Endothelial cell of umbilical vein (primary cell): ENCODE measurements around the gene TP73. TPM values are rescaled to one million over a fixed set of nuclear protein-coding genes. Genes with fewer than 3 reads are reported as not detected.
A peak's percentile ranks its signal among the peaks of the same experiment; 100 is the strongest.

Source experiments
- BruUV-seq: library from RNA; stranded (reverse); fragments of 400-500 nt; replicated peaks from 2 replicates; lab custom pipeline; 2021; lab: Mats Ljungman, UMichigan
- CTCF ChIA-PET: fragments of 300-600, 350-600 bp; sonication (Branson Sonifier 250); formaldehyde crosslinking; loops from one replicate; lab custom pipeline; 2021; ENCODE audit warnings: antibody characterized with exemption, inconsistent platforms; lab: Charles Lee
- POLR2A ChIA-PET: fragments of 300-600, 350-600 bp; sonication (Branson Sonifier 250); formaldehyde crosslinking; loops from one replicate; lab custom pipeline; 2021; ENCODE audit warnings: antibody characterized with exemption, inconsistent platforms; lab: Charles Lee
- DNase-seq: peaks from one replicate; pipeline ENCODE4 v3.0.0-alpha.2; 2011; ENCODE audit warnings: low read depth, low spot score
- FAIRE-seq: peaks from 2 replicates; lab custom pipeline; 2011; peaks lifted over from hg19 to GRCh38; lab: Jason Lieb, UNC
- H2AFZ ChIP-seq: 2 replicates; pipeline ENCODE4 v1.6.0; 2012; ENCODE audit warnings: low read depth, low read length, control low read depth, inconsistent platforms
- H3K27ac ChIP-seq: 2 replicates; pipeline ENCODE4 v1.5.1; 2011; ENCODE audit warnings: low read depth, mild to moderate bottlenecking, control low read depth, low read length, moderate library complexity; ENCODE audit not compliant: insufficient read depth
- H3K27me3 ChIP-seq, 2 experiments: 2 replicates each; pipeline versions ENCODE4 v1.6.0 to v1.6.1; 2011; ENCODE audit warnings: low read length in 2 of 2, mixed read lengths in 1 of 2; ENCODE audit not compliant: control insufficient read depth in 2 of 2, insufficient read depth in 2 of 2
- H3K36me3 ChIP-seq, 2 experiments: 2 replicates in 1 of 2; 3 replicates in 1 of 2; pipeline ENCODE4 v1.5.1; 2011; ENCODE audit warnings: low read length in 2 of 2, mild to moderate bottlenecking in 1 of 2, moderate library complexity in 1 of 2; ENCODE audit not compliant: control insufficient read depth in 2 of 2, insufficient read depth in 2 of 2; ENCODE audit errors: extremely low read depth in 1 of 2
- H3K4me1 ChIP-seq: 3 replicates; pipeline ENCODE4 v1.5.1; 2011; ENCODE audit warnings: mild to moderate bottlenecking, low read length; ENCODE audit not compliant: control insufficient read depth, insufficient read depth; ENCODE audit errors: extremely low read depth
- H3K4me2 ChIP-seq: 2 replicates; pipeline ENCODE4 v1.6.1; 2011; ENCODE audit warnings: low read length, control low read depth, mixed read lengths; ENCODE audit not compliant: insufficient read depth
- H3K4me3 ChIP-seq, 3 experiments: fragments of 200-600 bp in 1 of 3; sonication (generic), shearing (Covaris generic) in 1 of 3; replicated peaks in 1 of 3; 2 replicates each; pipeline ENCODE4 v1.5.1; 2011 to 2016; ENCODE audit warnings: control low read depth in 3 of 3, low read length in 3 of 3, mild to moderate bottlenecking in 2 of 3, inconsistent platforms in 1 of 3, low read depth in 1 of 3, moderate library complexity in 1 of 3; ENCODE audit not compliant: insufficient read depth in 1 of 3
- H3K79me2 ChIP-seq: 2 replicates; pipeline ENCODE4 v1.6.0; 2012; ENCODE audit warnings: low read length, inconsistent platforms; ENCODE audit not compliant: control insufficient read depth, insufficient read depth
- H3K9ac ChIP-seq: replicated peaks from 2 replicates; pipeline ENCODE3; 2011; ENCODE audit warnings: low read length, control low read depth; ENCODE audit not compliant: insufficient read depth; ENCODE audit errors: extremely low read depth
- H3K9me1 ChIP-seq: replicated peaks from 3 replicates; pipeline ENCODE4 v1.6.0; 2011; ENCODE audit warnings: mild to moderate bottlenecking, low read length; ENCODE audit not compliant: control insufficient read depth, insufficient read depth; ENCODE audit errors: extremely low read depth
- H3K9me3 ChIP-seq: replicated peaks from 2 replicates; pipeline ENCODE4 v1.5.1; 2012; ENCODE audit warnings: low read length, inconsistent platforms; ENCODE audit not compliant: control insufficient read depth, insufficient read depth
- H4K20me1 ChIP-seq: replicated peaks from 2 replicates; pipeline ENCODE3; 2011; ENCODE audit warnings: mild to moderate bottlenecking, low read length; ENCODE audit not compliant: control insufficient read depth, insufficient read depth; ENCODE audit errors: extremely low read depth
- CTCF ChIP-seq, 2 donors: IDR thresholded peaks; 1 replicate in 1 of 2; 2 replicates in 1 of 2; pipeline ENCODE4 v1.5.1; 2011; ENCODE audit warnings: low read length in 2 of 2, mild to moderate bottlenecking in 2 of 2, moderate library complexity in 2 of 2, control low read depth in 1 of 2, inconsistent platforms in 1 of 2, low read depth in 1 of 2; ENCODE audit not compliant: insufficient read depth in 1 of 2; ENCODE audit errors: extremely low read depth in 1 of 2
- EZH2 ChIP-seq: IDR thresholded peaks from 2 replicates; pipeline ENCODE4 v1.6.1; 2012; ENCODE audit warnings: borderline replicate concordance, low read depth, mild to moderate bottlenecking, moderate library complexity, low read length, inconsistent platforms; ENCODE audit not compliant: severe bottlenecking
- FOS ChIP-seq: IDR thresholded peaks from 2 replicates; pipeline ENCODE4 v1.6.1; 2011; ENCODE audit warnings: mild to moderate bottlenecking, low read length, moderate library complexity, borderline replicate concordance; ENCODE audit not compliant: insufficient read depth
- GATA2 ChIP-seq: IDR thresholded peaks from 2 replicates; pipeline ENCODE4 v1.7.0; 2011; ENCODE audit warnings: low read depth, mild to moderate bottlenecking, moderate library complexity, mixed read lengths, low read length; ENCODE audit not compliant: insufficient read length, insufficient read depth
- JUN ChIP-seq: IDR thresholded peaks from 2 replicates; pipeline ENCODE4 v1.6.1; 2011; ENCODE audit warnings: borderline replicate concordance, low read depth; ENCODE audit not compliant: insufficient read length, insufficient read depth
- MAX ChIP-seq: IDR thresholded peaks from 2 replicates; pipeline ENCODE4 v1.6.1; 2011; ENCODE audit not compliant: insufficient read depth, insufficient read length
- MYC ChIP-seq: IDR thresholded peaks from one replicate; pipeline ENCODE4 v1.6.1; 2011; ENCODE audit warnings: mild to moderate bottlenecking, low read depth, low read length
- POLR2A ChIP-seq: IDR thresholded peaks from 2 replicates; pipeline ENCODE4 v1.6.1; 2012; ENCODE audit warnings: low read depth, mild to moderate bottlenecking, control low read depth, low read length
- POLR2AphosphoS5 ChIP-seq: IDR thresholded peaks from 2 replicates; pipeline ENCODE4 v1.6.1; 2012; ENCODE audit warnings: low read depth, mild to moderate bottlenecking, control low read depth, low read length, moderate library complexity; ENCODE audit not compliant: insufficient read depth
- dilution Hi-C: fragments of 300-500 bp; cut with MboI; formaldehyde crosslinking; loops from one replicate; pipeline ENCODE4 v1.15.0; 2019; ENCODE audit warnings: low sequenced_read_pairs; ENCODE audit not compliant: extremely low pct_ligation_motif_present
- intact Hi-C: fragments of 100-400 bp; cut with micrococcal nuclease; formaldehyde crosslinking; loops from one replicate; pipeline ENCODE4 v1.10.0; 2022
- polyA plus RNA-seq, 4 experiments: library from polyadenylated mRNA; depleted of rRNA in 3 of 4; stranded (reverse) in 3 of 4; unstranded in 1 of 4; fragments of >200 nt; gene quantifications; 2 replicates each; pipeline versions ENCODE4 v1.2.1 to v1.2.3, GENCODE V29; 2011 to 2012; ENCODE audit warnings: missing spikeins in 1 of 4
- total RNA-seq: library from RNA; stranded (reverse); gene quantifications from 2 replicates; pipeline ENCODE4 v1.2.3, GENCODE V29; 2021

The TP73 gene
- total and polyA plus RNA-seq, 2 donors (not counting 3 experiments of a cell fraction or from before 2014, with no cell fraction given), result 0.03 to 0.15 TPM

- DNase-seq, result no peak
- BruUV-seq, result no TSS peak
- peak overlapping the region; percentile 61 for H3K4me2 ChIP-seq
- H3K9me3 ChIP-seq, result no peaks in the 10 kb centered on the region
- FAIRE-seq, result no peak
- peak overlapping the region; percentile 67 to 79 (median 74) for H3K4me3 ChIP-seq
- dilution Hi-C loops, result no loop called here
- peaks cover 0 to 7% of the 10 kb centered on the region in 2 experiments for H3K27me3 ChIP-seq
- peak overlapping the region; percentile 79 for H2AFZ ChIP-seq
- ChIA-PET CTCF (interaction anchor here (0.6 to 3.7 kb wide), 2 partner anchors 22 to 102 kb away, joined by 3 to 11 read pairs; no protein-coding TSS in a partner anchor), POLR2A (no interaction called here)
- H3K27ac ChIP-seq, result no peak overlapping the region
- H3K36me3 ChIP-seq, result peaks cover 0 to 15% of the 10 kb centered on the region in 2 experiments
- H3K9me1 ChIP-seq, result no peaks in the 10 kb centered on the region
- intact Hi-C loops, result loop anchor here (2.0 kb wide), 1 partner anchor 26 kb away; the partner anchor contains the start of gene SMIM1
- peaks cover 11% of the 10 kb centered on the region for H3K4me1 ChIP-seq
- H3K79me2 ChIP-seq, result peaks cover 5% of the 10 kb centered on the region
- H3K9ac ChIP-seq, result peak overlapping the region; percentile 69
- TF ChIP-seq FOS, result no peak
- TF ChIP-seq POLR2AphosphoS5, result no peak
- TF ChIP-seq MYC, result no peak
- H4K20me1 ChIP-seq, result no peaks in the 10 kb centered on the region
Measured at GRCh38 chr1:3746389-3746829, 94.1 kb downstream of the TP73 start.

- intact Hi-C loops (loop anchor here (1.0 to 2.0 kb wide), 2 partner anchors 26 to 49 kb away; partner anchors contain the start of genes LRRC47 and SMIM1), dilution Hi-C loops (no loop called here)
- Histone ChIP-seq H4K20me1 (no peaks in the 10 kb centered on the region), H3K9me1 (no peaks in the 10 kb centered on the region), H3K27ac (peak overlapping the region; percentile 24), H3K27me3 (peaks cover 0 to 7% of the 10 kb centered on the region in 2 experiments), H3K79me2 (peaks cover 5% of the 10 kb centered on the region), H3K36me3 (peaks cover 0 to 9% of the 10 kb centered on the region in 2 experiments), H3K4me2 (peak overlapping the region; percentile 86), H3K9me3 (no peaks in the 10 kb centered on the region), H3K9ac (peak overlapping the region; percentile 69), H2AFZ (peak overlapping the region; percentile 79), H3K4me1 (peaks cover 11% of the 10 kb centered on the region), H3K4me3 (peak overlapping the region; percentile 67 to 79 (median 74))
- ChIA-PET CTCF (interaction anchor here (0.6 to 3.7 kb wide), 2 partner anchors 23 to 101 kb away, joined by 3 to 11 read pairs; no protein-coding TSS in a partner anchor), POLR2A (no interaction called here)
- DNase-seq, result peak; percentile 77
- TF ChIP-seq MAX (no peak), POLR2A (peak; percentile 85), EZH2 (no peak), FOS (no peak), GATA2 (no peak), MYC (no peak), POLR2AphosphoS5 (peak; percentile 77), CTCF (IDR thresholded peaks at IDR 0.05; ENCODE audit: extremely low read depth in 1 of 2, insufficient read depth in 1 of 2, low read depth in 1 of 2, low read length in 2 of 2) (no peak), JUN (no peak)
- TSS peak; percentile 47 for BruUV-seq
- peak; percentile 87 for FAIRE-seq
Measured at GRCh38 chr1:3746830-3747521, 94.7 kb downstream of the TP73 start.
